NCI-H187 (cell line): ENCODE data around the gene CRY2.
"Not testable (repeated sequence)": the region's sequence is repeated elsewhere in the genome, so short reads cannot be mapped to it uniquely, and the experiment has no call there.

ENCODE experiments used
- DNase-seq, 2 experiments: peaks; one replicate each; lab custom pipeline; 2025; lab: John Stamatoyannopoulos, UW

CRY2 gene

GRCh38 chr11:45899448-45900174 lies 52.3 kb downstream of the CRY2 start:
- DNase-seq, result peak; percentile 81 to 85

DNA sequence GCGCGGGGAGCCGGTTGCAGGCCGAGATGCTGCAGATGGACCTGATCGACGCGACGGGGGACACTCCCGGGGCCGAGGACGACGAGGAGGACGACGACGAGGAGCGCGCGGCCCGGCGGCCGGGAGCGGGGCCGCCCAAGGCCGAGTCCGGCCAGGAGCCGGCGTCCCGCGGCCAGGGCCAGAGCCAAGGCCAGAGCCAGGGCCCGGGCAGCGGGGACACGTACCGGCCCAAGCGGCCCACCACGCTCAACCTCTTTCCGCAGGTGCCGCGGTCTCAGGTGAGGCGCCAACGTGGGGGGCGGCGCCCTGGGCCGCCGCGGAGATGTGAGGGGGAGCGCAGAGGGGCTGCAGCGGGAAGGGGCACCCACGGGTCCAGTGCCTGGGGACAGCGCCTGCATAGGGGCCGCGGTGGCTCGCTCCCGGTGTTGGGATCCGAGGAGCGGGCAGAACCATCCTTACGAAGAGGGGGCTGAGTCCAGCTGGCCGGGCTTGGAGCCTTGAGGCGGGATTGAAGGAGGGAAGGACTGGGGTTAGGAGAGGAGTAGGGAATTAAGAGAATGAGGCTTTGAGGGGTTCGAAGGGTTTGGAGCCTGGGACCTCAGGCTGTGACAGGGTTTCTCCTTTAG lies 53.0 kb downstream of the CRY2 start:
- not testable (repeated sequence) for DNase-seq

DNA sequence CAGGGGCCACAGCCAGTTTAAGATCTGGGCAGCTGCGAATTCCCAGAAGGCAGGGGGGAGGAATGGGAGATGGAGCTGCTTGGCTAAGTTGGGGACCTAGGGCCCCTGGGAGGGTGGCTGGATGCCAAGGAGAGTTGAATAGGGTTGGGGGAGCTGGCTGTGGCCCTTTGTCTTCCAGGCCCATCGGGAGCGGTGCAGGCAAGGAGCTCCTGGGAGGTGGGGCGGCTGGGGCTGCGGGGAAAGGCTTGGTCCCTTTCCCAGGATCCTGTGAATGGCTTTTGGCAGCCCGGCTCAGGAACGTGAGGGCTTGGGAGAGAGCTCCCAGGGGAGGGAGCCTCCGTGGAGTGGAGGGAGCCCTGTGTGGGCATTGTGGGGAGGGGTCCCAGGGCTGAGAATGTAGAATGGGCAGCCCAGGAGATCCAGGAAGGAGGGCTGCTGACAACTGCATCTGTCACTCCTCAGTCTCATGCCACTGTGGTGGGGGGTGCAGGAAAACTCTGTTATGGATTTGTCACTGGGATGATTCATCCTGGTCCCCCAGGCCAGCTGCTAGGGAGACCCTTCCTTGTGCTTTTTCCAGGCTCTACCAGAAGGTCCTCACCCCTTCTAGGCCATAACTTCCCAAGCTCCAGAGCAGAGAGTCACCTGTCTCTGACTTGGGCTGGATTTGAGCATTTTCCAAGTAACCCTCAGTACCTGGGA lies 53.8 kb downstream of the CRY2 start:
- no peak for DNase-seq

- no peak for DNase-seq
Measured at GRCh38 chr11:45901626-45902025, 54.4 kb downstream of the CRY2 start.

GRCh38 chr11:45902452-45903380 lies 55.4 kb downstream of the CRY2 start:
- no peak for DNase-seq

DNA sequence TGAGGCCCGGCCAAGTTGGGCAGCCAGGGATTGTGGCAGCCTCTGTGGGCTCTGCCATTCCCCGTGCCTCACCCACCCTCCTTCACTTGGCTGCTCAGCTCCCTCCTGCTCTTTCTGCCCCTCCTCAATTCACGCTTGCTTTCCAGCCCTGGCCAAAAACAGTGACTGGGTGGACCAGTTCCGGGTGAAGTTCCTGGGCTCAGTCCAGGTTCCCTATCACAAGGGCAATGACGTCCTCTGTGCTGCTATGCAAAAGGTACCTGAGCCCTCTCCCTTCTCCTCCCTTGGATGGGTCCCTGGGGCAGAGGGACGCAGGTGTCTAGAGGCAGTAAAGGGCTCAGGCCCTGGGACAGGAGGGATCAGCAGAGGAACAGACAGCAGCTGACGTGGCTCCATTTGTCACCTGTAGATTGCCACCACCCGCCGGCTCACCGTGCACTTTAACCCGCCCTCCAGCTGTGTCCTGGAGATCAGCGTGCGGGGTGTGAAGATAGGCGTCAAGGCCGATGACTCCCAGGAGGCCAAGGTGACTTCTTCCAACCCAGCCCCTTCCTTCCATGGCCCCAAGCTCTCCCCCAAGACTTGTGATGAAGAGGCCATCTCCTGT lies 57.1 kb downstream of the CRY2 start:
- no peak for DNase-seq

DNA sequence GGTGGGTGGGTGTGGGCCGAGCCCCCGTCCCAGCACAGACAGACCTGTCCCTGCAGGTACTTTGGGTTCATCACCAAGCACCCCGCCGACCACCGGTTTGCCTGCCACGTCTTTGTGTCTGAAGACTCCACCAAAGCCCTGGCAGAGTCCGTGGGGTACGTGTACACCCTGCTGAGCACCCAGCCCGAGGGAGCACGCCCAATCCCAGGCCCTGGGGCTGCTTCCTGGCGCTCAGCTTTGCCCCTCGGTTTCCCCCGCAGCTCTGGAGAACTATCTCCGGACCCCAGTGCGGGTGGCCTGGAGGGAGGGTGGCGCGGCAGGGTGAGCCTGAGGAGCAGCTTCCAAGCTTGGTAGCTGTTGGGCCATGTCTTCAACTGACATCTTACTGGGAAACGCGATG lies 57.8 kb downstream of the CRY2 start:
- DNase-seq, result no peak

DNA sequence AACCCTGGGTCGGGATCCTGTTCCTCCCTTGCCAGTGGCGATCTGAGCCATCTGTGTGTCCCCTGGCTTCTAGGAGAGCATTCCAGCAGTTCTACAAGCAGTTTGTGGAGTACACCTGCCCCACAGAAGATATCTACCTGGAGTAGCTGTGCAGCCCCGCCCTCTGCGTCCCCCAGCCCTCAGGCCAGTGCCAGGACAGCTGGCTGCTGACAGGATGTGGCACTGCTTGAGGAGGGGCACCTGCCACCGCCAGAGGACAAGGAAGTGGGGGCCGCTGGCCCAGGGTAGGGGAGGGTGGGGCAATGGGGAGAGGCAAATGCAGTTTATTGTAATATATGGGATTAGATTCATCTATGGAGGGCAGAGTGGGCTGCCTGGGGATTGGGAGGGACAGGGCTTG lies 58.3 kb downstream of the CRY2 start:
- not testable (repeated sequence) for DNase-seq

- DNase-seq, result no peak
Measured at GRCh38 chr11:45906096-45906682, 58.9 kb downstream of the CRY2 start.

DNA sequence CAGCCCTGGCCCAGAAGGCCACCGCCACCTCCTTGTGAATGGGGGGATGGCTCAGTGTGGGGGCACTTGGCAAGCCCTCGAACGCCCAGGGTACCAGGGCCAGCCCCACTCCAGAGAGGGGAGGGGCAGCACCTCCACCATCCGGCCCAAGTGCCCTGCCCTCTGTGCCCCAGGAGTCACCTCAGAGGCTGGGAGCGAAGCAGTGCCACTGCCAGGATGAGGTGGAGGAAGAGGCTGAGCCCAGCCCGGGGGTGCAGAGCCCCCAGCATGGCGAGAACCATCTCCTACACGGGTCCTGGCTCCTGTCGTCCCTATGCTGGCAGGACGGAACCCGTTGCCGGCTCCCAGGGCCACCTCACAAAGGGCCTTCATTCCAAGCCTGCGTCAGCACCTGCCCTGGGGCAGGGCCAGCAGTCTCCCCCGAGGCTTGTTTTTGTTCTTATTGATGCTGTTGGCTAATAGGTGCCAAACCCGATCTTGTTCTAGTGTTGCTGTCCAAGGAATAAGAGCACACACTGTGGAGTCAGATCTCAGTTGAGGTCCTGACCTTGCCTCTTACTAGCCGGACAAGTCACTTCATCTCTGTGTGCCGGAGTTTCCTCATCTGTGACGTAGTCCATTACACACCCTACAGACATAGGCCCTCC lies 59.8 kb downstream of the CRY2 start, which contains the start of gene FREY1:
Gene FREY1 (minus strand): TSS at position 307 of the 647 bp plus-strand sequence. CDS start 26 bp downstream, at position 281.
- DNase-seq, result no peak

DNA sequence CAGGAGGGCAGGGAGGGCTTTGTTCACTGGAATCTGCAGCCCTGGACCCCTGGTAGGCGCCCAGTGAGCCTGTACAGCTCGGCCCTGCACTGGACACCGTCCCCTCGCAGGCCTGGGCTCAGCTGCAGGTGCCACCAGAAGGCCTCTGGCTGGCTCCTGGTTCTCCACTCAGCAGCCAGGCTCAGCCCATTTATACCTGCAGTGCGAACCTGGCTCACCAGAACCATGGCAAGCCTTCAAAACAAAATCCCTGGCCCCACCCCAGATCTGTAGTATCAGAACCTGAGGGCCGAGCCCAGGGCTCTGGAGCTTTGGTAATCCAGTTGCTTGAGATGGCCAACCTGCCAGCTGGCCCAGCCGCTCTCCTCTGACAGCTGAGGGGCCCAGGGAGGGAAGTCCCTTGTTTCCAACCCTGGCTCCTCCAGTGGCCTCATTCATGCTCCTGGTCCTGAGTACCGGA lies 60.7 kb downstream of the CRY2 start:
- no peak for DNase-seq

DNA sequence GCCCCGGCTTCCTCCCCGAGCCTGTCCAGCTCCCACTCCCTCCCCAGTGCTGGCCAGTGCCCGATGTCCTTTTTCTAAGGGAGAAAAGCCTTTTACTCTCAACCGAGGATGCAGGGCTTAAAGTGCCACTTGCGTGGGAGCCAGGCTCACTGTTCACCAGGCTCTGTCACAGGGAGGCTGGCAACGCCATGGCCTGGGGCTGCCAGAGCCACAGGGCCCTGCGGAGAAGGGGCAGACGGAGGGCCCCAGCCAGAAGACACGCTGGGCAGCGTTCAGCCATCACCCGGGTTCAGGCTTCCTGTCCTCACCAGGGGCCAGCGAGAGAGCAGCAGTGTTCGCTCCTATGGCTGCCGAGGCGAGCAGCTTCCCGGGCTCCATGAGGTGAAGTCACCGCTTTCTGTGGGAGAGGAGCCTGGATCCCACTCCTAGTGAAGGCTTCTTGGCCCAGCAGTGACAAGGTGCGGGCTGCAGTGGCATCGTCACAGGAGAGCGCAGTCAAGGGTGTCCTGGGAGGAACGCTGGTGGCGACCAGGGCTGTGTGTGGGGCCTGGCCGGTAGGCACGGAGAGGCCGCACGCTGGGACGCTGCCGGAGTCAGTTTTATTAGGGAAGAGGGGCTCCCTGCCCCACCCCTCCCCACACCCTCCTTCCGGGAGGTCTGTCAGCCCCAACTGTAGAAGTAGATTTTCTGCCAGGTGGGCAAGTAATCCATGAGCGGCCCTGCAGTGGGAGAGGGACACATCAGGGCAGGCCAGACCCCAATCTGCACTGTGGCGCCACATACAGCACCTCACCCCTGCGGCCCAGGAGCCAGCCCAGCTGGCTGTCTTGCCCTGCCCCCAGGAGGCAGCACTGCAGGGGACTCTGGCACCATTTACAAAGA lies 62.6 kb downstream of the CRY2 start:
- DNase-seq, result no peak

GRCh38 chr11:45910623-45911022 lies 63.3 kb downstream of the CRY2 start:
- no peak for DNase-seq

DNA sequence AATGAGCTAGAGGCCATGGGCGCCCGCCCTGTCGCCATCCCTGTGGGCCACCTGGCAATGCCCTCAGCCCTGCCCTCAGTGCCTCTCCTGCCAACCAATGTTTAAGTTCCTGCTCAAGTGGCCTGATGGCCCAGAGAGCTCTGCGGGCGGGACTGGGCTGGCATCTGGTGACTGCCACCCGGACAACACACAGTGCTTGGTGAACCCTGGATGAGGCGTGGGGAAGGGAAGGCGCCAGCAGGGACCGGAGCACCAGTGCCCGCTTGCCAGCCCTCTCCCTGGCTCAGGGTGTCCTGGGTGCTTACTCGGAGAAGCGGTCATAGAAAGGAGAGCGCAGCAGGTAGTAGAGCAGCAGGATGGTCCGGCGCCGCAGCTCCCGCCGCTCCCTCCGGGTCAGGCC lies 66.2 kb downstream of the CRY2 start:
- no peak for DNase-seq

DNA sequence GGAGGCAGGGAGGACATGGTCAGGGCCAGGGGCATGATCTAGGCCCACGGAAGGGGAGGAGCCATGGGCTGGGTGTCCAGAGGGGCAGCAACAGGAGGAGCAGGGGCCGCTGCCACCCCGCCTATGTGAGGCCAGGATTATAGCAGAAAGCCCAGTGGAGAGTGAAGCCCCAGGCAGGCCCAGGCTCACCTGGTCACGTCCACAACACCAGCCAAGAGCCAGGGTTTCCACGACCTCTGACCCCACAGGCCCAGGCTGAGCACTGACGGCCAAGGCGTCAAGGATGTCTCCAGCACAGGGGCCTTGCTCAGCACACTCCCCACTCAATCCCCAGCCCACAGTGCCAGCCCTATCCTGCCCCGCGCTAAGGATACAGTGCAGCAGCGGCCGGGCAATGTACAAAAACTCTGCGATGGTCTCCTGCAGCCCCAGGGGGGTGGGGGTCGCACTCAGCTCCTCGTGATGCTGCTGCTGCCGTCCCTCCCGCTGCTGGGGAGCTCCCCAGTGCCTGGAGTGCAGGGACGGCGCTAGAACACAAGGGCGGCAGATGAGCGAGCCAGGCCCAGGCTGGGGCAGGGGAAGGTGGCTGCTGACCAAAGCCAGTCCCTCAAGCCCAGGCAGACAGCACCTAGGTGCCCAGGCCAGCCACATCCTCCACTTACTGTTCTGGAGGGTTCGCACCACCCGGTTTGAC lies 66.8 kb downstream of the CRY2 start:
- no peak for DNase-seq

GRCh38 chr11:45915446-45915845 lies 68.2 kb downstream of the CRY2 start:
- no peak for DNase-seq

DNA sequence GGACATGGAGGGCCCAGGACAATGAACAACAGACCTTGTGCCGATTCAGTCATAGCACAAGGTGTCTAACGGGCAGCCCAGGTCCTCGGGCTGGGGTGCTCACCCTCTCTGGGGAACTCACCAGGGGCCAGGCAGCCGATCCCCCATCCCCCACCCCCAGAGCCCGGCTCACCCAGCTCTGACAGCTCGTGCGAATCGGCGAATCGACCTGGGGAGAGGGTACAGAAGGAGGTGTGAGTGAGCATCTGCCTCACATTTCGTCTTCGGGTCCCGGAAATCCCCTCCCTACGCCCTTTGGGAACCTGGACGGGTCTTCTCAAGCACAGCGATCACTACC lies 70.0 kb downstream of the CRY2 start:
- no peak for DNase-seq

GRCh38 chr11:45917623-45918330 lies 70.5 kb downstream of the CRY2 start, which contains the start of gene PEX16:
PEX16 (minus strand) TSS chr11:45917877; CDS start chr11:45917811, 66 bp downstream.
- DNase-seq, result peak; percentile 93 to 97
